Measurements from ENCODE around the gene GIPC1. TPM values are rescaled to one million over a fixed set of nuclear protein-coding genes. Genes with fewer than 3 reads are reported as not detected.

Gene GIPC1
- polyA plus RNA-seq, 1 of the 3 experiments (the other 2 are of a cell fraction), result 144 TPM

DNA sequence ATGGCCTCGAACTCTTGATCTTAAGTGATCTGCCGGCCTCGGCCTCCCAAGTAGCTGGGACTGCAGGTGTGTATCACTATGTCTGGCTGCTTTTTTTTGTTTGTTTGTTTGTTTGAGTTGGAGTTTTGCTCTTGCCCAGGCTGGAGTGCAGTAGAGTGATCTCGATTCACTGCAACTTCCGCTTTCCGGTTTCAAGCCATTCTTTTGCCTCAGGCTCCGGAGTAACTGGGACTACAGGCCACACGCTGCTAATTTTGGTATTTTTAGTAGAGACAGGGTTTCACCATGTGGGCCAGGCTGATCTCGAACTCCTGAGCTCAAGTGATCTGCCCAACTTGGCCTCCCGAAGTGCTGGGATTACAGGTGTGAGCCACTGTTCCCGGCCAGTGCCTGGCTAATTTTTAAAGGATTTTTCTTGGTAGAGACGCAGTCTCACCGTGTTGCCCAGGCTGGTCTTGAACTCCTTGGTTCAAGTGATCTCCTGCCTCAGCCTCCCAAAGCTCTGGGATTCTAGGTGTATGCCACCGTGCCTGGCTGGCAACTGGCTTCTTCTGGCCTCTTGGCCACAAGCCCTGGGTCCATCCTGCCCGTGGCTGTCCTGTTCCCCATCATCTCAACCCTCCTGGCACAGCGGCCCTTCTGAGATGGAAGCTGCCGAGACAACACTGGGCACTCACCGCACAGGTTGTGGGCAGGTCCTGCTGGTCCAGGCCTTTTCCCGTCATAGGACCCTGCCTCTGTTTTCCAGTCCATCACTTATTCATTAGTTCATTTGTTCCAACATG, 45.0 kb upstream of the GIPC1 start:
- 94% methylated on average over 19 of the region's 19 CpGs for WGBS (ENCODE audit: low lambda C conversion rate)
- Histone ChIP-seq H3K9me3 (no peaks in the 10 kb centered on the region), H3K9me2 (no peaks in the 10 kb centered on the region), H4K20me1 (ENCODE audit: insufficient read depth) (no peaks in the 10 kb centered on the region; the same call in 1 of the 2 replicates), H3K4me3 (ENCODE audit: low read depth in 2 of 2, low read length in 1 of 2) (no peak overlapping the region), H3K79me2 (ENCODE audit: insufficient read depth) (peaks cover 44% of the 10 kb centered on the region), H3F3A (replicated peaks; ENCODE audit: insufficient read depth) (peaks cover 2% of the 10 kb centered on the region), H3K27me3 (ENCODE audit: insufficient read depth) (no peaks in the 10 kb centered on the region), H3K4me2 (no peak overlapping the region), H2AFZ (ENCODE audit: low read depth) (no peak overlapping the region), H3K36me3 (replicated peaks in 1 of 2; ENCODE audit: control insufficient read depth in 1 of 2, insufficient read depth in 2 of 2, low read length in 1 of 2) (no peaks in the 10 kb centered on the region), H3K27ac (ENCODE audit: low read depth in 2 of 2, low read length in 1 of 2) (no peak overlapping the region), H3K9ac (no peak overlapping the region), H3K4me1 (ENCODE audit: control insufficient read depth in 1 of 2, insufficient read depth in 2 of 2, low read depth in 1 of 2, low read length in 1 of 2) (peaks cover 0 to 4% of the 10 kb centered on the region in 2 experiments; a peak in 1 of 4 replicates)
- TF ChIP-seq TEAD4 (IDR thresholded peaks at IDR 0.05; ENCODE audit: borderline replicate concordance, insufficient read depth), result no peak
- TF ChIP-seq TCF12 (IDR thresholded peaks at IDR 0.05), result no peak
- ChIA-PET CTCF (interaction anchor here (1.0 kb wide), 1 partner anchor 33 kb away, joined by 3 read pairs; no protein-coding TSS in a partner anchor), POLR2A (no interaction called here)
- DNase-seq, result no peak

DNA sequence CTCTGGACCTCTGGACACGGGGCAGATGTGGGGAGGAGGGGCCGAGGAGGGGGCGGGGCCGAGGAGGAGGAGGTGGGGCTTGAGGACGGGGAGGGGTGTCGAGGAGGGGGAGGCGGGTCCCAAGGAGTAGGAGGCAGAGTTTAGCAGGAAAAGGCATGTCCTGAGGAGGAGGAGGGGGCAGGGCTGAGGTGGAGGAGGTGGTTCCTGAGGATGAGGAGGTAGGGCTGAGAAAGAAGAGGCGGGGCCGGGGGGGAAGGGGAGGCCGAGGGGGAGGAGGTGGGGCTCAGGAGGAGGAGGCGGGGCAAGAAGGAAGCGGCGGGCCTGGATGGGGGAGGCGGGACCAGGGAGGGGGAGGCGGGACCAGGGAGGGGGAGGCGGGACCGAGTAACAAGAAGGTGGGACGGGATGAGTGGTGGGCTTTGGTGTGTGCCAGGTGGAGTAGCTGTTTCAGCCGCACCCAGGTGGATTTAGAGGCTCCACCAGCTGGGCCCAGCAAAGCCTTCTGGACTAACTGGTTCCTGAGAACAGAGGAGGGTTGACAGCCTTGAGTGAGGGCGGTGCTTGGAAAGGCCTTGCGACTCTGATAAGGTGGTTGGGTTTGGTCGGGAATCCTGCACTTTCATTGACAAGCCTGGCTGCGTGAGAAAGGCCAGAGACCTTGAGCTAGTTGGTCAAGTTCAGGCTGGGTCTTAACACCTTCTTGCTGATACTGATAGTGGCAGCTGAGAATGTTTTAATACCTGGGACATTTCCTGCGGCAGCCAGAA, 41.2 kb upstream of the GIPC1 start:
- H3K36me3 ChIP-seq (replicated peaks in 1 of 2; ENCODE audit: control insufficient read depth in 1 of 2, insufficient read depth in 2 of 2, low read length in 1 of 2), result no peaks in the 10 kb centered on the region
- ChIA-PET POLR2A (interaction anchor here (0.8 kb wide), 1 partner anchor 10 kb away, joined by 3 read pairs; no protein-coding TSS in a partner anchor), CTCF (interaction anchor here (1.0 to 4.4 kb wide), 4 partner anchors 11 to 57 kb away, joined by 4 to 28 read pairs (median 4); no protein-coding TSS in a partner anchor)
- no peak overlapping the region for H3K27ac ChIP-seq (ENCODE audit: low read depth in 2 of 2, low read length in 1 of 2)
- H3K9me2 ChIP-seq, result no peaks in the 10 kb centered on the region
- H3K27me3 ChIP-seq (ENCODE audit: insufficient read depth), result no peaks in the 10 kb centered on the region
- peaks cover 10% of the 10 kb centered on the region for H3F3A ChIP-seq (replicated peaks; ENCODE audit: insufficient read depth)
- WGBS (ENCODE audit: low lambda C conversion rate), result 53% methylated on average over 23 of the region's 24 CpGs
- TF ChIP-seq TCF12 (IDR thresholded peaks at IDR 0.05) (no peak), RFX5 (IDR thresholded peaks at IDR 0.05; ENCODE audit: low read length) (no peak), CHD2 (IDR thresholded peaks at IDR 0.05; ENCODE audit: low read length, partially characterized antibody) (no peak), RCOR1 (IDR thresholded peaks at IDR 0.05; ENCODE audit: low read length) (no peak), FOXJ3 (CRISPR knock-in tag; IDR thresholded peaks at IDR 0.05) (no peak), GABPA (IDR thresholded peaks at IDR 0.05; ENCODE audit: low read depth) (no peak), EP300 (IDR thresholded peaks at IDR 0.05; ENCODE audit: borderline replicate concordance in 1 of 2, low read depth in 1 of 2, low read length in 1 of 2) (no peak), TEAD4 (IDR thresholded peaks at IDR 0.05; ENCODE audit: borderline replicate concordance, insufficient read depth) (no peak)
- TF ChIP-seq, protein P1, sequence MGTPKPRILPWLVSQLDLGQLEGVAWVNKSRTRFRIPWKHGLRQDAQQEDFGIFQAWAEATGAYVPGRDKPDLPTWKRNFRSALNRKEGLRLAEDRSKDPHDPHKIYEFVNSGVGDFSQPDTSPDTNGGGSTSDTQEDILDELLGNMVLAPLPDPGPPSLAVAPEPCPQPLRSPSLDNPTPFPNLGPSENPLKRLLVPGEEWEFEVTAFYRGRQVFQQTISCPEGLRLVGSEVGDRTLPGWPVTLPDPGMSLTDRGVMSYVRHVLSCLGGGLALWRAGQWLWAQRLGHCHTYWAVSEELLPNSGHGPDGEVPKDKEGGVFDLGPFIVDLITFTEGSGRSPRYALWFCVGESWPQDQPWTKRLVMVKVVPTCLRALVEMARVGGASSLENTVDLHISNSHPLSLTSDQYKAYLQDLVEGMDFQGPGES (IDR thresholded peaks at IDR 0.05; ENCODE audit: low read depth, low read length), result no peak
- TF ChIP-seq, protein P2, sequence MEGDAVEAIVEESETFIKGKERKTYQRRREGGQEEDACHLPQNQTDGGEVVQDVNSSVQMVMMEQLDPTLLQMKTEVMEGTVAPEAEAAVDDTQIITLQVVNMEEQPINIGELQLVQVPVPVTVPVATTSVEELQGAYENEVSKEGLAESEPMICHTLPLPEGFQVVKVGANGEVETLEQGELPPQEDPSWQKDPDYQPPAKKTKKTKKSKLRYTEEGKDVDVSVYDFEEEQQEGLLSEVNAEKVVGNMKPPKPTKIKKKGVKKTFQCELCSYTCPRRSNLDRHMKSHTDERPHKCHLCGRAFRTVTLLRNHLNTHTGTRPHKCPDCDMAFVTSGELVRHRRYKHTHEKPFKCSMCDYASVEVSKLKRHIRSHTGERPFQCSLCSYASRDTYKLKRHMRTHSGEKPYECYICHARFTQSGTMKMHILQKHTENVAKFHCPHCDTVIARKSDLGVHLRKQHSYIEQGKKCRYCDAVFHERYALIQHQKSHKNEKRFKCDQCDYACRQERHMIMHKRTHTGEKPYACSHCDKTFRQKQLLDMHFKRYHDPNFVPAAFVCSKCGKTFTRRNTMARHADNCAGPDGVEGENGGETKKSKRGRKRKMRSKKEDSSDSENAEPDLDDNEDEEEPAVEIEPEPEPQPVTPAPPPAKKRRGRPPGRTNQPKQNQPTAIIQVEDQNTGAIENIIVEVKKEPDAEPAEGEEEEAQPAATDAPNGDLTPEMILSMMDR (IDR thresholded peaks at IDR 0.05), result no peak
- TF ChIP-seq, protein P3, sequence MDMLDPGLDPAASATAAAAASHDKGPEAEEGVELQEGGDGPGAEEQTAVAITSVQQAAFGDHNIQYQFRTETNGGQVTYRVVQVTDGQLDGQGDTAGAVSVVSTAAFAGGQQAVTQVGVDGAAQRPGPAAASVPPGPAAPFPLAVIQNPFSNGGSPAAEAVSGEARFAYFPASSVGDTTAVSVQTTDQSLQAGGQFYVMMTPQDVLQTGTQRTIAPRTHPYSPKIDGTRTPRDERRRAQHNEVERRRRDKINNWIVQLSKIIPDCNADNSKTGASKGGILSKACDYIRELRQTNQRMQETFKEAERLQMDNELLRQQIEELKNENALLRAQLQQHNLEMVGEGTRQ (IDR thresholded peaks at IDR 0.05; ENCODE audit: borderline replicate concordance, low read depth, low read length), result no peak
- H3K79me2 ChIP-seq (ENCODE audit: insufficient read depth), result peaks cover 51% of the 10 kb centered on the region
- no peak overlapping the region for H3K4me2 ChIP-seq
- H3K9ac ChIP-seq, result no peak overlapping the region
- no peak overlapping the region; a peak in 1 of 4 replicates for H3K4me3 ChIP-seq (ENCODE audit: low read depth in 2 of 2, low read length in 1 of 2)
- H3K4me1 ChIP-seq (ENCODE audit: control insufficient read depth in 1 of 2, insufficient read depth in 2 of 2, low read depth in 1 of 2, low read length in 1 of 2), result peaks cover 0 to 15% of the 10 kb centered on the region in 2 experiments; a peak in 1 of 4 replicates
- no peaks in the 10 kb centered on the region; the same call in 1 of the 2 replicates for H4K20me1 ChIP-seq (ENCODE audit: insufficient read depth)
- DNase-seq, result peak; percentile 80
- no peak overlapping the region for H2AFZ ChIP-seq (ENCODE audit: low read depth)
- H3K9me3 ChIP-seq, result no peaks in the 10 kb centered on the region
